HG03442 (cell line): ENCODE measurements around the gene PRR5L.

Source experiments
- ATAC-seq: cut with Tn5 transposase; IDR thresholded peaks from one replicate; pipeline ENCODE4 v1.9.1; 2021; ENCODE audit warnings: mild to moderate bottlenecking, moderate library complexity; ENCODE audit not compliant: unreplicated experiment

PRR5L gene

GRCh38 chr11:36278531-36279282 lies 17.4 kb upstream of the PRR5L start:
- ATAC-seq, result no peak

- no peak for ATAC-seq
Observed at GRCh38 chr11:36280531-36280930, 15.6 kb upstream of the PRR5L start.

- ATAC-seq, result no peak
Observed at GRCh38 chr11:36281850-36282249, 14.2 kb upstream of the PRR5L start.

- ATAC-seq, result no peak
Observed at GRCh38 chr11:36282926-36283325, 13.2 kb upstream of the PRR5L start.

GRCh38 chr11:36288442-36289225 lies 7.5 kb upstream of the PRR5L start:
- ATAC-seq, result no peak

GRCh38 chr11:36289226-36289852 lies 6.7 kb upstream of the PRR5L start, which contains the start of gene COMMD9:
COMMD9 (minus strand) TSS chr11:36289424; CDS start chr11:36289412, 12 bp downstream.
- peak; percentile 99 for ATAC-seq

GRCh38 chr11:36292311-36292722 lies 3.8 kb upstream of the PRR5L start:
- ATAC-seq, result no peak

- no peak for ATAC-seq
Observed at GRCh38 chr11:36296884-36297543, 926 bp downstream of the PRR5L start.

- ATAC-seq, result no peak
Observed at GRCh38 chr11:36300650-36301049, 4.6 kb downstream of the PRR5L start.

- ATAC-seq, result no peak
Observed at GRCh38 chr11:36304351-36304750, 8.3 kb downstream of the PRR5L start.

- no peak for ATAC-seq
Observed at GRCh38 chr11:36305047-36305446, 9.0 kb downstream of the PRR5L start.

GRCh38 chr11:36306888-36307287 lies 10.8 kb downstream of the PRR5L start:
- ATAC-seq, result no peak

GRCh38 chr11:36308577-36308976 lies 12.5 kb downstream of the PRR5L start:
- no peak for ATAC-seq

GRCh38 chr11:36309779-36310178 lies 13.7 kb downstream of the PRR5L start:
- ATAC-seq, result no peak

- ATAC-seq, result no peak
Observed at GRCh38 chr11:36311926-36312595, 16.0 kb downstream of the PRR5L start.

GRCh38 chr11:36312611-36313472 lies 16.8 kb downstream of the PRR5L start:
- ATAC-seq, result no peak

- ATAC-seq, result no peak
Observed at GRCh38 chr11:36313750-36314433, 17.8 kb downstream of the PRR5L start.

- no peak for ATAC-seq
Observed at GRCh38 chr11:36314434-36314767, 18.3 kb downstream of the PRR5L start.

GRCh38 chr11:36316049-36316448 lies 20.0 kb downstream of the PRR5L start:
- no peak for ATAC-seq
